ENCODE measurements around the gene MPP4.

- TF ChIP-seq POLR2A (IDR thresholded peaks at IDR 0.05; ENCODE audit: insufficient read depth in 1 of 2, low read depth in 2 of 2, low read length in 2 of 2) = no peak
- no peak for TF ChIP-seq ZNF75D (CRISPR knock-in tag; IDR thresholded peaks at IDR 0.05; ENCODE audit: borderline replicate concordance)
- no peak for TF ChIP-seq ZNF570 (CRISPR knock-in tag; IDR thresholded peaks at IDR 0.05; ENCODE audit: borderline replicate concordance)
- no peak for TF ChIP-seq CTCF (CRISPR knock-in tag; IDR thresholded peaks at IDR 0.05)
- TF ChIP-seq MYNN (CRISPR knock-in tag; IDR thresholded peaks at IDR 0.05; ENCODE audit: low read depth) = no peak
- no peak for TF ChIP-seq RAD21 (CRISPR knock-in tag; IDR thresholded peaks at IDR 0.05)
- TF ChIP-seq ATM (IDR thresholded peaks at IDR 0.05; ENCODE audit: borderline replicate concordance) = no peak
- no peak for TF ChIP-seq EP300 (IDR thresholded peaks at IDR 0.05; ENCODE audit: low read depth in 2 of 2, low read length in 2 of 2)
- TF ChIP-seq EP300 (CRISPR knock-in tag; IDR thresholded peaks at IDR 0.05; ENCODE audit: borderline replicate concordance) = no peak
- no peak for TF ChIP-seq ZNF550 (CRISPR knock-in tag; IDR thresholded peaks at IDR 0.05; ENCODE audit: borderline replicate concordance)
- no peak for TF ChIP-seq ZNF501 (CRISPR knock-in tag; IDR thresholded peaks at IDR 0.05)
- no peak for TF ChIP-seq SMC3 (IDR thresholded peaks at IDR 0.05; ENCODE audit: low read length)
Observed at GRCh38 chr2:201746551-201746950, 48.1 kb upstream of the MPP4 start.
